ENCODE measurements around the gene DCP2. TPM values are rescaled to one million over a fixed set of nuclear protein-coding genes. Genes with fewer than 3 reads are reported as not detected.

The DCP2 gene
- total RNA-seq, 3 donors from 2014 or later: 26.2 to 67.0 (median 43.9) TPM

DNA sequence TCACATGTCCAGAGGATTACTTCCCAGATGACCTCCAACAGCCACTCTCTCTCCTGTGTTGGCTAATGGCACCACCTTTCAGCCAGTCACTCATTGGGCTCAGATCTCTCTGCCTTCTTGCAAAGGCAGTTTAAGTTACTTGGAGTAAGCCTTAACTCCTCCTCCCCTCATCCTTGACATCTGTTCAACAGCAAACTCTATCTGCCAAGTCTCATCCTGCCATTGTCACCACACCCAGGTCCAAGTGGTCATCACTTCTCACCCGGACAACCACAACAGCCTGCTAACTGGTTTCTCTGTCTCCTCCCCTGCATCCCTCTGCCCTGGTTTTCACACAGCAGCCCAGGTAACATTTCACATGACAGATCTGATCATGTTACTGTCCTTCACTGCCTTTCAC, 58.5 kb downstream of the DCP2 start:
- no peaks in the 10 kb centered on the region for H3K36me3 ChIP-seq
- no peak overlapping the region for H3K27ac ChIP-seq
- H3K4me3 ChIP-seq: no peak overlapping the region
- no peak for DNase-seq (ENCODE audit: low spot score in 2 of 2)
- H3K4me1 ChIP-seq: no peaks in the 10 kb centered on the region
- intact Hi-C loops (cut with DNase I; ENCODE audit: low total_unique reads): no loop called here
- no peaks in the 10 kb centered on the region for H3K27me3 ChIP-seq
- TF ChIP-seq, protein P1, sequence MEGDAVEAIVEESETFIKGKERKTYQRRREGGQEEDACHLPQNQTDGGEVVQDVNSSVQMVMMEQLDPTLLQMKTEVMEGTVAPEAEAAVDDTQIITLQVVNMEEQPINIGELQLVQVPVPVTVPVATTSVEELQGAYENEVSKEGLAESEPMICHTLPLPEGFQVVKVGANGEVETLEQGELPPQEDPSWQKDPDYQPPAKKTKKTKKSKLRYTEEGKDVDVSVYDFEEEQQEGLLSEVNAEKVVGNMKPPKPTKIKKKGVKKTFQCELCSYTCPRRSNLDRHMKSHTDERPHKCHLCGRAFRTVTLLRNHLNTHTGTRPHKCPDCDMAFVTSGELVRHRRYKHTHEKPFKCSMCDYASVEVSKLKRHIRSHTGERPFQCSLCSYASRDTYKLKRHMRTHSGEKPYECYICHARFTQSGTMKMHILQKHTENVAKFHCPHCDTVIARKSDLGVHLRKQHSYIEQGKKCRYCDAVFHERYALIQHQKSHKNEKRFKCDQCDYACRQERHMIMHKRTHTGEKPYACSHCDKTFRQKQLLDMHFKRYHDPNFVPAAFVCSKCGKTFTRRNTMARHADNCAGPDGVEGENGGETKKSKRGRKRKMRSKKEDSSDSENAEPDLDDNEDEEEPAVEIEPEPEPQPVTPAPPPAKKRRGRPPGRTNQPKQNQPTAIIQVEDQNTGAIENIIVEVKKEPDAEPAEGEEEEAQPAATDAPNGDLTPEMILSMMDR (IDR thresholded peaks at IDR 0.05): no peak
- TF ChIP-seq POLR2AphosphoS5 (IDR thresholded peaks at IDR 0.05) (no peak), POLR2A (IDR thresholded peaks at IDR 0.05) (no peak)
- no peaks in the 10 kb centered on the region for H3K9me3 ChIP-seq

DNA sequence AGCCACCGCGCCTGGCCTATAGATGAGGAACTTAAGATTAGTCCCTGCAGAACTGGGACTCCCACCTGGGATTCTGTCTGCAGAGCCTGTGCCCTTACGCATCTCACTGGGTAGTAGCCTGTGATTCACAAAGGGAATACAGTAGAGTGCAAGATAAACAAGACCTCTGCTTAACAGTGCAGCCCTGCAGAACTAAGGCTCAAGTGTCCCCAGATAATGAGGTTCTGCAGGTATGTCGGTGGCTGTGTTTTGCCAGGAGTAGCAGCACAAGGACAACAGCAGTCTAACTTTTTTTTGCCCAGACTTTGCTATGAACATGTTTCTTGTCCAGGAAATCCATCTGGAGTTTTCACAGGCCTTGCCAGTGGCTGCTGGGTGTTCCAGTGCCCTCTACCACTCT, 59.7 kb downstream of the DCP2 start:
- no peaks in the 10 kb centered on the region for H3K9me3 ChIP-seq
- no peaks in the 10 kb centered on the region for H3K27me3 ChIP-seq
- intact Hi-C loops (cut with DNase I; ENCODE audit: low total_unique reads): no loop called here
- no peak for DNase-seq (ENCODE audit: low spot score in 2 of 2)
- no peaks in the 10 kb centered on the region for H3K4me1 ChIP-seq
- no peak overlapping the region for H3K27ac ChIP-seq
- H3K36me3 ChIP-seq: no peaks in the 10 kb centered on the region
- H3K4me3 ChIP-seq: no peak overlapping the region
- TF ChIP-seq POLR2AphosphoS5 (IDR thresholded peaks at IDR 0.05): no peak
- TF ChIP-seq, protein P1 (IDR thresholded peaks at IDR 0.05): no peak
- no peak for TF ChIP-seq POLR2A (IDR thresholded peaks at IDR 0.05)

DNA sequence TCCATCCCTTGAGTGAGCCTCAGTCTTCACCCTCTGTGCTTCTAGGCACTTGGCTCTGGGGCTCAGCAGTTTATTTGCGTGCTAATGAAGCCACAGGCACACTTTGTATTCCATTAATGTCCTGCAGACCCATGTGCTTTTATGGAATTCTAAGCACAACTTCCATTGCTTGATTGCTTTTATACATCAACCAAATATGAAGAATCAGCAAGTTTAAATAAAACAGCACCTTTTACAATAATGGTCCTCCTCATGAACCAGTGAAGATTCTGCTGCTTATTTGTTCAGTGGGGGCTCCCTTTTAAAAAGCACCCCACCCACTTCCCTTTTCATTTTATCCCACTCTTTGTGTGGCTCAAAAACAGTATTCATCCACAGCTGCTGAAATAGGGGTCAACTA, 60.2 kb downstream of the DCP2 start:
- no peaks in the 10 kb centered on the region for H3K36me3 ChIP-seq
- DNase-seq (ENCODE audit: low spot score in 2 of 2): no peak
- H3K4me3 ChIP-seq: no peak overlapping the region
- TF ChIP-seq POLR2AphosphoS5 (IDR thresholded peaks at IDR 0.05): no peak
- intact Hi-C loops (cut with DNase I; ENCODE audit: low total_unique reads): no loop called here
- H3K9me3 ChIP-seq: no peaks in the 10 kb centered on the region
- no peak overlapping the region for H3K27ac ChIP-seq
- H3K27me3 ChIP-seq: no peaks in the 10 kb centered on the region
- H3K4me1 ChIP-seq: no peaks in the 10 kb centered on the region

DNA sequence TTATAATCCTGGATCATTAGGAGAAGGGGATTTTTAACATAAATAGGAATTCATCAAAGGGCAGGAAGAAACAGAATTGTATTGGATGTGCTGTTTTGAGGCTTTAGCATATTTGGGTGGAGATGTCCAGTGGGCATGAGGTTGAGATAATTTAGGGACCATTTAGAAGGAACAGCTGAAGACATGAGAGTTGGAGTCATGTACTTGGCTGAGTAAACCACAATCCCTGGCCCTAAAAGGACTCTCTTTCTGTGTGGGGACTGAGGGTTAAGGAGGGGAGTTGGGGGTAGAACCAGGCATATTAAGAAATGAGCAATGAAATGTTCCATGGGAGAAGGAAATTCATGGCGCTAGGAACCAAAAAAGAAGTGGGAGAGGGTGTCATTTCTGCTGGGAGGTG, 61.5 kb downstream of the DCP2 start:
- TF ChIP-seq, protein P1 (IDR thresholded peaks at IDR 0.05): no peak
- no peak for TF ChIP-seq POLR2A (IDR thresholded peaks at IDR 0.05)
- TF ChIP-seq POLR2AphosphoS5 (IDR thresholded peaks at IDR 0.05): no peak
- intact Hi-C loops (cut with DNase I; ENCODE audit: low total_unique reads): no loop called here
- Histone ChIP-seq H3K27ac (no peak overlapping the region), H3K27me3 (no peaks in the 10 kb centered on the region), H3K36me3 (no peaks in the 10 kb centered on the region), H3K4me1 (no peaks in the 10 kb centered on the region), H3K9me3 (no peaks in the 10 kb centered on the region), H3K4me3 (no peak overlapping the region)
- DNase-seq (ENCODE audit: low spot score in 2 of 2): no peak

DNA sequence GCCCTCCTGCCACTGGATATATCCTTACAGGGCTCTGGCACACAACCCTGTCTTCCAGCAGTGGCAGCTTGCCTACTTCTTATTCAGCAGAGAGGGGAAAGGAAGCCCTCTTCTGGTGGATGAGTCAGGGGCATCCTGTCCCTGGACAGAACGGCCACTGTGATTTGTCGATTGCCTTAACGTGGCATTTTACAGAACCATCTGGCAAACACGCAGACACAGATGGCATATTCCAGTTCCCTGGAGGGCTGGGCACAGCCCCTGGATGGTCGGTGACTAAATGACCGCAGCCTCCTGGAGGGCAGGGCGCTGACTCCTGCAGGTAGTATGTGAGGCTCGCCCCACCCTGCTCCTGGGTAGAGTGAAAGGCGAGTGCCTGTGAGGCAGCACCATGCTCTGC, 62.1 kb downstream of the DCP2 start:
- TF ChIP-seq, protein P1 (IDR thresholded peaks at IDR 0.05): no peak
- no peak for TF ChIP-seq POLR2A (IDR thresholded peaks at IDR 0.05)
- no peak for TF ChIP-seq POLR2AphosphoS5 (IDR thresholded peaks at IDR 0.05)
- no peak overlapping the region for H3K27ac ChIP-seq
- no peaks in the 10 kb centered on the region for H3K4me1 ChIP-seq
- H3K27me3 ChIP-seq: no peaks in the 10 kb centered on the region
- no peaks in the 10 kb centered on the region for H3K36me3 ChIP-seq
- no peaks in the 10 kb centered on the region for H3K9me3 ChIP-seq
- no peak overlapping the region for H3K4me3 ChIP-seq
- no peak for DNase-seq (ENCODE audit: low spot score in 2 of 2)
- intact Hi-C loops (cut with DNase I; ENCODE audit: low total_unique reads): no loop called here

Data from breast epithelium (tissue), 4 donors.